Activated naive CD4-positive, alpha-beta T cell treated with anti-CD3 and anti-CD28 coated beads, Interleukin-2, amount 50 U/mL, for 24 hours (primary cell): ENCODE data around the gene BMP6.

Experiments
- H3K27ac Mint-ChIP-seq: one replicate; pipeline ENCODE4 v1.8.0; 2021; ENCODE audit warnings: mild to moderate bottlenecking, mixed read lengths
- H3K27me3 Mint-ChIP-seq: one replicate; pipeline ENCODE4 v1.8.0; 2021; ENCODE audit warnings: mixed read lengths
- H3K36me3 Mint-ChIP-seq: one replicate; pipeline ENCODE4 v1.8.0; 2021; ENCODE audit warnings: mixed read lengths
- H3K4me1 Mint-ChIP-seq: one replicate; pipeline ENCODE4 v1.8.0; 2021; ENCODE audit warnings: mixed read lengths
- H3K4me3 Mint-ChIP-seq: one replicate; pipeline ENCODE4 v1.8.0; 2021; ENCODE audit warnings: mild to moderate bottlenecking, mixed read lengths
- H3K9me3 Mint-ChIP-seq: one replicate; pipeline ENCODE4 v1.8.0; 2021; ENCODE audit warnings: mixed read lengths

The BMP6 gene

GRCh38 chr6:7728855-7729590 is 3.1 kb downstream of the BMP6 start:
- no peaks in the 10 kb centered on the region for H3K9me3 Mint-ChIP-seq
- H3K27me3 Mint-ChIP-seq, result peaks cover 54% of the 10 kb centered on the region
- no peaks in the 10 kb centered on the region for H3K36me3 Mint-ChIP-seq
- H3K4me3 Mint-ChIP-seq, result peak overlapping the region; percentile 33
- peak overlapping the region; percentile 23 for H3K27ac Mint-ChIP-seq
- H3K4me1 Mint-ChIP-seq, result peaks cover 10% of the 10 kb centered on the region

GRCh38 chr6:7730001-7730783 is 4.3 kb downstream of the BMP6 start:
- no peaks in the 10 kb centered on the region for H3K9me3 Mint-ChIP-seq
- H3K4me1 Mint-ChIP-seq, result peaks cover 10% of the 10 kb centered on the region
- no peak overlapping the region for H3K27ac Mint-ChIP-seq
- no peaks in the 10 kb centered on the region for H3K36me3 Mint-ChIP-seq
- H3K4me3 Mint-ChIP-seq, result no peak overlapping the region
- peaks cover 48% of the 10 kb centered on the region for H3K27me3 Mint-ChIP-seq

- Mint-ChIP-seq H3K4me1 (peaks cover 6% of the 10 kb centered on the region), H3K27me3 (peaks cover 46% of the 10 kb centered on the region), H3K36me3 (no peaks in the 10 kb centered on the region), H3K27ac (no peak overlapping the region), H3K9me3 (no peaks in the 10 kb centered on the region), H3K4me3 (no peak overlapping the region)
These were observed 4.9 kb downstream of the BMP6 start for GRCh38 chr6:7730784-7731227.

GRCh38 chr6:7731294-7731693 is 5.4 kb downstream of the BMP6 start:
- Mint-ChIP-seq H3K9me3 (no peaks in the 10 kb centered on the region), H3K27ac (no peak overlapping the region), H3K4me3 (no peak overlapping the region), H3K36me3 (no peaks in the 10 kb centered on the region), H3K4me1 (peaks cover 6% of the 10 kb centered on the region), H3K27me3 (peaks cover 49% of the 10 kb centered on the region)

GRCh38 chr6:7732228-7732627 is 6.3 kb downstream of the BMP6 start:
- Mint-ChIP-seq H3K4me1 (peaks cover 6% of the 10 kb centered on the region), H3K27me3 (peaks cover 52% of the 10 kb centered on the region), H3K9me3 (no peaks in the 10 kb centered on the region)

GRCh38 chr6:7734707-7735383 is 8.9 kb downstream of the BMP6 start:
- Mint-ChIP-seq H3K27ac (no peak overlapping the region), H3K9me3 (no peaks in the 10 kb centered on the region), H3K4me1 (no peaks in the 10 kb centered on the region), H3K4me3 (no peak overlapping the region), H3K27me3 (peaks cover 44% of the 10 kb centered on the region), H3K36me3 (no peaks in the 10 kb centered on the region)

More at GRCh38 chr6:7732228-7732627, 6.3 kb downstream of the BMP6 start:
- Mint-ChIP-seq H3K27ac (no peak overlapping the region), H3K4me3 (no peak overlapping the region), H3K36me3 (no peaks in the 10 kb centered on the region)

GRCh38 chr6:7737106-7737505 is 11.2 kb downstream of the BMP6 start:
- Mint-ChIP-seq H3K27me3 (peaks cover 32% of the 10 kb centered on the region), H3K27ac (no peak overlapping the region), H3K4me3 (no peak overlapping the region), H3K9me3 (no peaks in the 10 kb centered on the region), H3K36me3 (no peaks in the 10 kb centered on the region), H3K4me1 (no peaks in the 10 kb centered on the region)

GRCh38 chr6:7737867-7738266 is 12.0 kb downstream of the BMP6 start:
- H3K27me3 Mint-ChIP-seq, result peaks cover 29% of the 10 kb centered on the region
- H3K4me1 Mint-ChIP-seq, result no peaks in the 10 kb centered on the region
- no peak overlapping the region for H3K27ac Mint-ChIP-seq
- no peak overlapping the region for H3K4me3 Mint-ChIP-seq
- no peaks in the 10 kb centered on the region for H3K36me3 Mint-ChIP-seq
- no peaks in the 10 kb centered on the region for H3K9me3 Mint-ChIP-seq

GRCh38 chr6:7742223-7742785 is 16.4 kb downstream of the BMP6 start:
- H3K9me3 Mint-ChIP-seq, result no peaks in the 10 kb centered on the region
- no peaks in the 10 kb centered on the region for H3K4me1 Mint-ChIP-seq
- no peaks in the 10 kb centered on the region for H3K36me3 Mint-ChIP-seq
- H3K27me3 Mint-ChIP-seq, result peaks cover 11% of the 10 kb centered on the region
- no peak overlapping the region for H3K4me3 Mint-ChIP-seq
- H3K27ac Mint-ChIP-seq, result no peak overlapping the region

GRCh38 chr6:7745942-7746341 is 20.0 kb downstream of the BMP6 start:
- no peaks in the 10 kb centered on the region for H3K9me3 Mint-ChIP-seq

GRCh38 chr6:7747016-7747415 is 21.1 kb downstream of the BMP6 start:
- no peaks in the 10 kb centered on the region for H3K4me1 Mint-ChIP-seq
- no peaks in the 10 kb centered on the region for H3K27me3 Mint-ChIP-seq
- H3K9me3 Mint-ChIP-seq, result no peaks in the 10 kb centered on the region
- H3K27ac Mint-ChIP-seq, result no peak overlapping the region
- no peak overlapping the region for H3K4me3 Mint-ChIP-seq
- no peaks in the 10 kb centered on the region for H3K36me3 Mint-ChIP-seq

More at GRCh38 chr6:7745942-7746341, 20.0 kb downstream of the BMP6 start:
- no peaks in the 10 kb centered on the region for H3K36me3 Mint-ChIP-seq
- H3K27me3 Mint-ChIP-seq, result peaks cover 3% of the 10 kb centered on the region
- H3K4me3 Mint-ChIP-seq, result no peak overlapping the region
- no peaks in the 10 kb centered on the region for H3K4me1 Mint-ChIP-seq
- H3K27ac Mint-ChIP-seq, result no peak overlapping the region

- Mint-ChIP-seq H3K9me3 (no peaks in the 10 kb centered on the region), H3K36me3 (no peaks in the 10 kb centered on the region), H3K4me1 (no peaks in the 10 kb centered on the region), H3K4me3 (no peak overlapping the region), H3K27me3 (no peaks in the 10 kb centered on the region), H3K27ac (no peak overlapping the region)
These were observed 21.5 kb downstream of the BMP6 start for GRCh38 chr6:7747433-7747832.

- no peak overlapping the region for H3K4me3 Mint-ChIP-seq
- H3K4me1 Mint-ChIP-seq, result no peaks in the 10 kb centered on the region
- H3K9me3 Mint-ChIP-seq, result no peaks in the 10 kb centered on the region
- no peaks in the 10 kb centered on the region for H3K36me3 Mint-ChIP-seq
- no peak overlapping the region for H3K27ac Mint-ChIP-seq
- H3K27me3 Mint-ChIP-seq, result no peaks in the 10 kb centered on the region
These were observed 22.1 kb downstream of the BMP6 start for GRCh38 chr6:7747901-7748504.

GRCh38 chr6:7749478-7749877 is 23.6 kb downstream of the BMP6 start:
- H3K4me1 Mint-ChIP-seq, result no peaks in the 10 kb centered on the region

GRCh38 chr6:7750197-7750596 is 24.3 kb downstream of the BMP6 start:
- Mint-ChIP-seq H3K9me3 (no peaks in the 10 kb centered on the region), H3K4me3 (no peak overlapping the region), H3K36me3 (no peaks in the 10 kb centered on the region), H3K4me1 (no peaks in the 10 kb centered on the region), H3K27ac (no peak overlapping the region), H3K27me3 (peaks cover 3% of the 10 kb centered on the region)

More at GRCh38 chr6:7749478-7749877, 23.6 kb downstream of the BMP6 start:
- no peak overlapping the region for H3K4me3 Mint-ChIP-seq
- H3K36me3 Mint-ChIP-seq, result no peaks in the 10 kb centered on the region
- no peaks in the 10 kb centered on the region for H3K9me3 Mint-ChIP-seq
- peaks cover 1% of the 10 kb centered on the region for H3K27me3 Mint-ChIP-seq
- no peak overlapping the region for H3K27ac Mint-ChIP-seq
